HPDE6-E6E7 (cell line): ENCODE results near the gene KIFC1.

Source experiments
- DNase-seq: peaks from one replicate; pipeline ENCODE4 v3.0.0; 2011; ENCODE audit warnings: missing footprints; ENCODE audit errors: extremely low spot score

KIFC1 gene

DNA sequence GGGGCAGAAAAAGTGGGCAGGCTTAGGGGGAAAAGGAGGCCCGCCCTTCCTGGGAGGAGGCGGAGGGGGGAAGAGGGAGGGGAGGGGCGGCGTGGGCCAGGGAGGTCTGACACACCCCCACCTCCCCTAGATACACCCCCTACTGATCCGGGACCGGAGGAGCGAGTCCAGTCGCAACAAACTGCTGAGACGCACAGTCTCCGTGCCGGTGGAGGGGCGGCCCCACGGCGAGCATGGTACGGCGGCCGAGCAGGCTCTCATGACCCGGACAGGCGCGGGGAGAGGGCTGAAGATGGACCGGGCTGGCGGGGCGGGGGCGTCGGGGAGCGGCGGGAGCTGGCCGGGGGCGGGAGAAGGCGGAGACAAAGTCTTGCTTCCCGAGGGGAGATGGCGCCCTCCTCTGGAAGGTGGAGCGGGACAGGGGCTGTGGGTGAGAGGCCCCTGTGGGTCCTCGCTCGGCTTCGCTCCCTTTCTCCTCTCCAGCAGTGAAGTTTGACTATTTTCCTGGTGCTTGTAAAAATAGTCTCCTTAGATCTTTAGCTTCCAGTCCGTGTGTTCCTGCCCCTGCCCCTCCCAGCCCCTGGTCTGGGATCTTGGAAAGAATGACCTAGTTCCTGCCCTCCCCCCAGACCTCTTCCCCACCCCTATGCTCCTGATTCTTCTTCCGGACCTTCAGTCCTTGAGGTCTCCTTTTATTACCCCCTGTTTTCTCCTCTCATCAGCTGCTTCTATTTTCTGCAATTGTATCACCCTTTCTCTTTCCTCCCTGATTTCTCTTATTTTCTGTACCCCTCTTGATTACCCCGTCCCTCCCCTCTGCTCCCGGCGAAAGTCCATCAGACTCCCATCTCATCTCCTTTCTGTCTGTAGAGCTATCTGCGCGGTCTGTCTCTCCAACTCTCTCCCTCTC lies 34.3 kb downstream of the KIFC1 start:
- peak; percentile 81 for DNase-seq

DNA sequence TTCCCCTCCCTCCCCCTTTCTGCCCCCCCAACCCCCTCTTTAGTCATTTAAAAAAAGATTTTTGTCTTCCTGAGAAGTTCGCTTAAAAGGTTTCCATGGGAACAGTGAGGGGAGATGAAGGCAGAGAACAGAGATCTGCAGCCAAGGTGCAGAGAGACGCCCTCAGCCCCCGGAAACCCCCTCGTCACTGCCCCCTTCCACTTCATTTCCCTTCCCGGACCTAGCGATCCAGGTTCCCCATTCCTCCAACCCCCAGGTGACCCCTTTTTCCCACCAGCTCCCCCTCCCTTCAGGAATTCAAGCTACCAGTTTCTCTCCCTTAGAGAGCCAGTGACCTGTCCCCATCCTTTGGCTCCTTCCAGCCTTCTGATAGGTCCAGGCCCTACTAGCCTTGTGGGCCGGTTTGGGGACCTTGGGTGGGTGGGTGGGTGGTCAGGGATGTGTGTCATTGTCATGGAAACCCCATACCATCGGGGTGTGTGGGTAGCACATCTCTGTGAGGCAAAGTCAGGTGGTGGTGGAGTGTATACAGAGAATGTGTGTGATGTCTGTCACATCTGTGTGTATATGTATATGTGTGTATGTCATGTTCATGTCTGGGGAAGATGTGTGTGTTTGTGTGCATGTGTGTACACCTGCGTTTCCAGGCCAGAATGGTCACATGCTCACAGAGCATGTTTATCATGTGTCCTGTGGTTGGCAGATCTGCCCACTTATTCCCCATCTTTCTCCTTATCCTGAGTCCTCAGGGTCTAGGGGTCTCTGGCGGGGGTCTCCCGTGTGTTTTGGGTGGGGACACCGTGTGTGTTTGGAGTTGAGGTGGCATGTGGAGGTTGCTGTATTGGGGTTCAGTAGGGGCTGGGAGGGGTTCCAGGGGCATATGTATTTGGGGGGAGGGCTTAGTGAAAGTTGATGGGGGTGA lies 35.2 kb downstream of the KIFC1 start:
- DNase-seq: no peak

DNA sequence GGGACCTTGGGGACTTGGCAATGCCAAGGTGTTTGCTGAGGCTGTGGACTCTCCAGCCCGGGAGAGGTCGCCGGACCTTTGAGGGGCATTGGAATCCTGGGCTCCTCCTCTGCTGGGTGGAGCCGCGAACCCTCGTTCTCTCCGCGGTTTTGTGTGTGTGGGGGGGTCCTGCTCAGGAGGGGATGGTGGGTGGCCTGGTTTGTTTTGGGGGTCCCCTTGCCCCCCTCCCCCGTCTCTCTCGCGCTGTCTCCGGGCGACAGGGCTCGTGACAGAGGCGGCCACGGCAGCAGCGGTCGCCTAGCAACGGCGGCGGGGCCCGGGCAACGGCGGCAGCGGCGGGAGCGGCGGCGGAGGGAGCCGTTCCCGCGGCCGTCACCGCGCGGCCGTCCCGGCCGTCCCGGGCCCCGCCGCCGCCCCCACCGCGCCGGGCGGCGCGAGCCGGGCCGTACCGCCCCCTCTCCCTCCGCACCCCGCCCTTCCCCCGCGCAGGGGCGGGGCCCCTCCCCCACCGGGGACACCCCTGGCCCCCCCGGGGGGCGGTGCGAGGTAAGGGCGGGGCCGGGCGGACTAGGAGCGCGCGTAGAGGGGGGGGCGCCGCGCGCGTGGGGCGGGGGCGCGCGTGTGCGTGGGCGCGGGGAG lies 36.1 kb downstream of the KIFC1 start:
- no peak for DNase-seq

DNA sequence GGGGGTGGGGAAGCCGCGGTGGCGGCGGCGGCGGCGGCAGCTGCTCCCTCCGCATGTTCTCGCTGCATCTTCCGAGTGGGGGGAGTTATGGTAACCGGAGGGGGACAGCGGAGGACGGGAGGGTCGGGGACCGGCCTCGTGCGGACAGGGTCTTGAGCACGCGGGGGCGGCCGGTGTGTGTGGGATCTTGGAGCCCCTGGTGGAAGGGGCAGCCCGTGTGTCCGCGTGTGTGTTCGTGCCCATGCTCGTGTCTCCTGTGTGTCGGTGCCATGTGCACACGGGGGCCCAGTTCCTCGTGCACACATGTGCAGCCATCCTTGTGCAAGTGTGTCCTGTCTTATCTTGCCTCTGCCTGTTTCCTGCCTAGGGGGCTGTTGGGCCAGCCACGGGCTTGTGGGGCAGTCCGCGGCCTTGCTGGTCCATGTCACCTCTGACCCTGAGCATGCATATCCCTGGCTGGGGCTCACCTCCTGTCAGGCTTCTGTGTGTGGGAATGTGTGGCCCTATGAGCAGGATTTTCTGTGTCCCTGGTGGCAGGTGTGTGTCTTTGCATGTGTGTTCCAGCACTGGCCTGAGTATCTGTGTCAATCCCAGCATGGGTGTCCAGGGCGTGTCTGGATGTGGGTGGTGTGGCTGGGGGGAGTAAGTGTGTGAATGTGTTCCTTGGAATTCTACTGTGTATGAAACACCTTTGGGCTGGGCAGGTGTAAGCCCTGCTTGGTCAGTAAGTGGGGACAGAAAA lies 36.8 kb downstream of the KIFC1 start:
- peak; percentile 84 for DNase-seq

DNA sequence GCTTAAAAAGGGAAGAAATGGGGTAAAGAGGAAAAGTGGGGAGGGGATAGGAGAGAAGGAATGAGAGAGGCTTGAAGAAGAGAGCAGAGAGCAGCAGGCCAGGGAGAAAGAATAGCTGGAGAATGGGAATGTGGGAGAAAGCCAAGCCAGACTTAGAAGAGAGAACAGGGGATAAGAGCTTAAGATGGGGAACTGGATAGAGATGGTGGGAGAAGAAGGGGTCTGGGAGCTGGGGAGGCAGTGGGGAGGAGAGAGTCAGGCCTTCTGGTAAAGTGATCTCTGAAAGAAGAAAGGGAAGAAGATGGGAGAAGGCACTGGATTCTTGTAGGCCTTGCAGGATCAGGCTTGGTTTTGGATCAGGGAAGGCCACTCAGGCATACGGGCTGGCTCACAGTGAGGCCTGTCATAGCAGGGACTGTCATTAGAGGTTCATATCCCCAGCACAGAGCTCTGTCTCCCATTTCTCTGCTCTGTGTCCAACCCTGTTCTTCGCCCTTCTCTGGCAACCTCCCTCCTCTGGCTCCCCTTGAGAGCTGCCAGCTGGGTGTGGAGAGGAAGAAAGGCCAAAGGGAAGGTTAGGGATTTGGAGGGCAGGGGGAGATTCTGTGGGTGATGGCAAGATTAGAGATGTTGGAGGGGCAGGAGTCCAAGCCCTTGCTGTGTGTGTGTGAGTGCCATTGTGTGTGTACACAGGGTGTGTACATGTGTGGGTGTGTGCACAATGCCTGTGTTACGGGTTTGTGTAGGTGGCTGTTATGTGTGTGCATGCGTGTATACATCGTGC lies 37.5 kb downstream of the KIFC1 start:
- DNase-seq: no peak

DNA sequence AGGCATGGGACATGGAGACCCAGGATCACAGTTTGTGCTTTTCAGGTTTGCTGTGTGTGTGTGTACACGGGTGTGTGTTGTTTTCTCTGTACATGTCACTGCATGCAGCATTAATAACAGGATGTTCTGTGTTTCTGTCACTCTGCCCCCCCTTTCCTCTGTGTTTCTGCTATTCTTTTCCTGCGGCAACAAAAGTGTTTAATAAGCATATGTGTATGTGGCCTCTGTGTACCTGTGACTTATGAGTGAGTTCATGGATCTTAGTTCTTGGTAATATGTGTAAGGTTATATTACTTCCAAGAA lies 38.1 kb downstream of the KIFC1 start:
- no peak for DNase-seq

DNA sequence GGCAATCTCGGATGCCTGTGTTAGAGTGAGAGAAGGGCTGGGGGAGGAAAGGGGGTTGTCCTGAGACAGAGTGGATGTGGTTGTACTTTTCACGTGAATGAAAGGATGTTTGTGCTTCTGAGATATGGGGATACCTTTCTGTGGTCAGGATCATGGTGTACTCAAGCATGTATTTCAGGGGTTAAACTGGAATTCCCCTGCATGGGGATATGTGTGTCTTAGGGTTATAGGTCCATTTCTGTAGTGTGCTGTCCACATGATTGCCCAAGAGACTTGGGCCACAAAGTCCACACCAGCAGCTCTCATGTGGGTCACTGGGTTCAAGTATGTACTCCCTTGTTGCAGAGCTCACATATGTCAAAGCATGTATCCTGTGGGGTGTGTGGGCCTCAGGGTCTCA lies 38.7 kb downstream of the KIFC1 start:
- DNase-seq: no peak

DNA sequence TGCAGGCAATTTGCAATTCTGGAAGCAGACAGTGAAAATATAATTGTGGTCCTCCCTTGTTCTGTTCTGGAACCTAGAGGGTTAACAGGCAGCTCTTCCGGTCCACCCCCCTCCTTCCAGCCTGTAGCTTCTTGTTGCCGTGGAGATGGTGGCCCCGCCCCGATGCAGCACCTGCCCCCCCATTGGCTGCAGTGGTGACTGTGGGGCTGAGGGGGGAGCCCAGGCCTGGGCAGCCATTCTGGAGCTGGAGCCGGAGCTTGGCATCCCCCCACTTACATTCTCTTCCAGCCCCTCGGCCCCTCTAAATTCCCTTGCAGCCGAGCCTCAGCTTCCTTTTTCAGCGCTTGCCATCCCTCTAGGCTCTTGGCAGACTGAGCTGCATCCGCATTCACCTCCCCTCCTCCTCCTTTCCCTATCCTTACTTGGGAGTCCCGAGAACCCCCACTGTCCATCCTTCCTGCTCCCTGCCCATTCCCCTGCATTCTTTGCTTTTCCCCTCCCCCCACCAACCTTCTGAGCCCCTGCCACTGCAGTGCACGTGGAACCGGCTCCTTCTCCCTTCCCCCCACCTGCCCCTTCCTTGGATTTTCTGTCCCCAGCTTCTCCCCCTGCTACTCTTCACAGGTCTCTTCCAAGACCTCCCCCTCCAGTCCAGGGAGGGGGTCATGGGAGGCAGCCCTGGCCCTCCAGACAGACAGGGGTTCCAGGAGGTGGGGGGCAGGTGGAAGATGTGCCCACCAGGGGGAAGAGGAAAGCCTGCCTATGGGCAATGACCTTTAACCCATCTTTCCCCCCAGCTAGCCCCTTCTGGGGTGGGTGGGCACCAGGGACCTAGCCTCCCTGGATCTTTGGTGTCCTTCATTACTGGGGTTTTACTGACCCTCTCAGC lies 39.6 kb downstream of the KIFC1 start:
- DNase-seq: no peak

DNA sequence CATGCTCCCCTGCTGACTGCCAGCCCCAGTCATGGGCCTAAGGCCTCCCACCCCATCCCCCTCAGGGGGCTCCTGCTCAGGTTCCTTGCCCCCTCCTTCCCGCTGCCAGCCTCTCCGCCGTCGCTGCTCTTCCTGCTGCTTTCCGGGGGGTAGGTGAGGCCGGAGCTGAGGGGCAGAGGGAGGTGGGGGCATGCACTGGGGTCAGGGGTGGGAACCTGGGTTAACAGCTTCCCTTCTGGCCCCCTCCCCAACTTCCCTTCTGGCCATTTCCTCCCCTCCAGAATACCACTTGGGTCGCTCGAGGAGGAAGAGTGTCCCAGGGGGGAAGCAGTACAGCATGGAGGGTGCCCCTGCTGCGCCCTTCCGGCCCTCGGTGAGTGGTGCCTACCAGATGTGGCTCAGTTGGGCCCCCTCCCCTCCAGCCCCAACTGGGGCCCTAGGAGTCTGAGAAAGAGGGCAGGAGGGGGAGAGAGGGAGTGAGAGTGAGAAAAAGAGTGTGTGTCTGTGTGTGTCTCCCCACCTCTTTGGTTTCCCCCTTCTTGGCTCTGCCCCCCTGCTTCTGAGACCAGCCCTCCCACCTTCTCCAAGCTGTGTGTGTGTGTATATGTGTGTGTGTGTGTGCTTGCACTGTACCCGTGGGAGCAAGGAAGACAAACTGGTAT lies 40.4 kb downstream of the KIFC1 start:
- DNase-seq: no peak

DNA sequence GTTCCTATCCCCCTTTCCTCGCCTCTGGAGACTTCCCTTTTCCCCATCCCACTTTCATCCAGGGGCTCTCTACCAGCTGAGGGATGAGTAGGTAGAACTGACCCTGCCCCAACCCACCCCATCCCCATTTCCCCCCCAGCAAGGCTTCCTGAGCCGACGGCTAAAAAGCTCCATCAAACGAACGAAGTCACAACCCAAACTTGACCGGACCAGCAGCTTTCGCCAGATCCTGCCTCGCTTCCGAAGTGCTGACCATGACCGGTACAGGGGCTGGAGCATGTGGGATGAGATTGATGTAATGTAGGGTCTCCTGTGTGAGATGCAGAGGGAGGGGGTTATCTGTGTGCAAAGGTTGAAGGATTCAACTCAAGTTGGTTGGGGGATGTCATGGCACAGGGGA lies 40.9 kb downstream of the KIFC1 start:
- DNase-seq: no peak

DNA sequence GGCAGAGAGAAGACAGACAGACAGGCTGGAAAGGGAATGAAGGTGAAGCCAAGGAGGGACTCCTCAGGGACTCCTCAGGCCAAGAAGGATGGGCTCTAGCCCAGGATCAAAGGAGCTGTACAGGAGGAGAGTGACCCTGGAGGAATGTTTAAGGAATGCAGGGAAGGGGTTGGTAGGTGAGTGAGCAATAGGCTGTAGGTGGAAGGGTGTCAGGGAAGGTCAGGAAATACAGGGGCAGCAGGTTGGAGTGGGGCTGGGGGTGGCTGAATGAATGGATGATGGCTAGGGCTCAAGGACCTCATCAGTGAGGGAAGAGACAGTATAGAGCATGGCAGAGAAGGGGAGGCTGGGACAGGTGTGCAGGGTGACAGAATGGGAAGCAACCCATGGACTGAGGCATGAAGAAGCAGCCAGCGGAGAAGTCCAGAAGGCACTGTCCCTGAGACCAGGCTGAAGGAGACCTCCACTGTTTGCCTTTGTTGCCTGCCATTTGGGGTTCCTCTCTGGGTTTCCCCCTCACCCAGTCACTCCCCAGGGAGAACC lies 41.4 kb downstream of the KIFC1 start:
- DNase-seq: no peak

DNA sequence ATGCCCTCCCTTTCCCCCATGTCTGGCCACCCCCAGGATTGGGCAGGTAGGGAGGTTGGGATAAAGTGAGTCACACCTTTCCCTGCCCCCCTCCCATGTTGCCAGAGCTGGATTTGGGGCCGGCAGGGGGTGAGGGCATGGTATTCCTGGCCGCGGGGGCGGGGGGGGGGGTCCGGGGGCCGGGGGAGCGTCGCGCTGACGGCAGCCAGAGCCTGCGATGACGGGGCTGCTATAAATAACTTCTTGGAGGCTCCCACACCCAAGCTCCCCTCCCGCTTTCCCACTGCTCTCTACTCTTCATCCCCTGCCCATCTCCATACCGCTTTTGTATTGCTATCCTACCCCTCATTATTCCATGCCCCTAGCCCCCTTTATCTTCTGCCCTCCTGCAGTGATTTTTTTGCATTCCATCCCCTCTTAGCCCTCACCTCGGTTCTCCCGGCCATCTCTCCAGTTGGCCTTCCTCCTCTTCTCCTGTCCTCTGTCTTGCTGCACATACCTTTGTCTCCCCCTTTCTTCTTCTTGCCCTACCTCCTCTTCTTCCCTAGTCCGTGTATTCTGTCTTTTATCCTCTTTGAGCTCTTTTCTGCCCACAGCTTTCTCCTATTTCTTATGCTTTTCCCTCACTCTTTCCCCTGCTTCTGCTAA lies 42.0 kb downstream of the KIFC1 start:
- DNase-seq: no peak

DNA sequence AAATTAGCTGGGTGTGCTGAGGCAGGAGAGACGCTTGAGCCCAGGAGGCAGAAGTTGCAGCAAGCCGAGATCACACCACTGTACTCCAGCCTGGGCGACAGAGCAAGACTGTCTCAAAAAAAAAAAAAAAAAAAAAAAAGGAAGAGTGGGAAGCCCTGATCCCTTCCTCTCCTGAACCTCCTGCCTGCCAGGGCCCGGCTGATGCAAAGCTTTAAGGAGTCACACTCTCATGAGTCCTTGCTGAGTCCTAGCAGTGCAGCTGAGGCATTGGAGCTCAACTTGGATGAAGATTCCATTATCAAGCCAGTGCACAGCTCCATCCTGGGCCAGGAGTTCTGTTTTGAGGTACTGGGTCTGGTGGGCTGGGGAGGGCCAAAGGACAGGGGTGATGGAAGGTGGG lies 43.3 kb downstream of the KIFC1 start:
- DNase-seq: no peak

DNA sequence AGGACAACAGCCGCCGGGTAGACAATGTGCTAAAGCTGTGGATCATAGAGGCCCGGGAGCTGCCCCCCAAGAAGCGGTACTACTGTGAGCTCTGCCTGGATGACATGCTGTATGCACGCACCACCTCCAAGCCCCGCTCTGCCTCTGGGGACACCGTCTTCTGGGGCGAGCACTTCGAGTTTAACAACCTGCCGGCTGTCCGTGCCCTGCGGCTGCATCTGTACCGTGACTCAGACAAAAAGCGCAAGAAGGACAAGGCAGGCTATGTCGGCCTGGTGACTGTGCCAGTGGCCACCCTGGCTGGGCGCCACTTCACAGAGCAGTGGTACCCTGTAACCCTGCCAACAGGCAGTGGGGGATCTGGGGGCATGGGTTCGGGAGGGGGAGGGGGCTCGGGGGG lies 46.0 kb downstream of the KIFC1 start:
- no peak for DNase-seq

DNA sequence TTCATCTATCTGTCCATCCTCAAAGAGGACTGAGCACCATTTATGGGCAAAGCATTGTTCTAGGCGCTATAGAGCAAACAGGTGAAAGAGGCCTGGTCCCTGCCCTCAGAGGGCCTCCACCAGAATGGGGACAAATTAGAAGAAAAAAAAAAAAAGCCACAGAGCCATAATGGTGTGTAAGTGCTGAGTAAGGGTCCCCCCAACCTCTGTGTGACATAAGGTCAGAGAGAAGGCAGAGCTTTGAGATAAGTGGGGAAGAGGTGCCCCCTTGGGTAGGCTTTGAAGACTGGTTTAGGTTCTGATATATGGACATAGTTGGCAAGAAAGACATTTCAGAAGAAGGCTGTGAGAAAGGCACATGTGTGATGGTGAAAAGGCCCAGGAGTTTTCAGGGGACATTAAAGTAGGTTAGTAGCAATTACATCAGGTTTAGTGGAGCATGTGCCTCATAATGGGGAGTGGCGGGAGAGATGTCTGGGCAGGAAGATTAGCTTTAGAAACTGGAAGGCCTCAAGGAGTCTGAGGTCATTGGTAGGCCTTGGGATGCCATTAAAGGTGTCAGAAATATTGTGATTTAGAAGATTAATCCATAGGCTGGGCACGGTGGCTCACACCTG lies 47.5 kb downstream of the KIFC1 start:
- no peak for DNase-seq

DNA sequence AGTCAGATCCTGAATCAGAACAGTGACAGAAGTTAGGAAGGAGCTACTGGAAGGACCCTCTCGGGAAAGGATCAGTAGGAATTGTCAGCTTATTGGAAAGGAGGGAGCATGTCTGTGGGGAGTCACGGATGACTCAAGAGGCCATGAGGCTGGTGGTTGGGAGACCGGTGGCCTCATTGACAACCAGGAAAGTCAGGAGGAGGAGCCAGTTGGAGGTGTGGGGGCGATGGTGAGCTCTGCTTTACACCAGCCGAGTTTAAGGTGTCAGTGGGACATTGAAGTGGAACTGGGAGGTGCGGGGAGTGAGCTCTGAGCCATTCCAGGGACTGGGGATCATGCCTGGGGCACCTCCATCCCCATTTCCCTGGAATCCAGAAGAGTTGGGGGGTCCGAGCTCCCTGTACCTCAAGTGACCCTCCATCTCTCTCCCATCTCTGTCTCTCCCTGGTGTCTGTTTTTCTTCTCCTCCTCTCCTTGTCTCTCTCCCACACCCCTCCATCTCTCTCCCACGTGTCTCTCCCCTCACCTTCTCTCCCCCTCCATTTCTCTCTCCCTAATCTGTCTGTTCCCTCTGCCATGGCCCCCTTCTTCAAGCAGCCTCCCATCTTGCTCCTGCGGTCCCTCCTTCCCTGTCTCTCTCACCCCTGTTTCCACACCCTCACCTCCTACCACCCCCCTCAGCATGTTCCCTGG lies 48.5 kb downstream of the KIFC1 start:
- DNase-seq: no peak

DNA sequence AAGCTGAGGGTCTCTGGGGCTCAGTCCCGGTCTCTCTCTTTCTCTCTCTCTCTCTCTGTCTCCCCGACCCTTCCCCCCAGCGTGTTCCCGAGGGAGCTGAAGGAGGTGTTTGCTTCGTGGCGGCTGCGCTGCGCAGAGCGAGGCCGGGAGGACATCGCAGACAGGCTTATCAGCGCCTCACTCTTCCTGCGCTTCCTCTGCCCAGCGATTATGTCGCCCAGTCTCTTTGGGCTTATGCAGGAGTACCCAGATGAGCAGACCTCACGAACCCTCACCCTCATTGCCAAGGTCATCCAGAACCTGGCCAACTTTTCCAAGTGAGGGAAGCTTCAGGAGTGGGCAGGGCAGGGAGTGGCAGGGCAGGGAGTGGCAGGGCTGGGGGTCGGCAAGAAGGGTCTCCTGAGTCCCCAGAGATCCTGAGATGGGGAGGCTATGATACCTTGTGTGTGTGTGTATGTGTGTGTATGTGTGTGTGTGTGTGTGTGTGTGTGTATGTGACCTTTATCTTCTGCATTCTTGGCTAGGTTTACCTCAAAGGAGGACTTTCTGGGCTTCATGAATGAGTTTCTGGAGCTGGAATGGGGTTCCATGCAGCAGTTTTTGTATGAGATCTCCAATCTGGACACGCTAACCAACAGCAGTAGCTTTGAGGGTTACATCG lies 49.2 kb downstream of the KIFC1 start:
- DNase-seq: no peak
